ACC112 (cell line): ENCODE results near the gene NAPEPLD.
"Not testable (repeated sequence)": the region's sequence is repeated elsewhere in the genome, so short reads cannot be mapped to it uniquely, and the experiment has no call there.

Source experiments
- H2AFZ ChIP-seq: fragments of 200-600 bp; sonication (generic); one replicate; pipeline ENCODE4 v1.6.0; 2017; ENCODE audit warnings: antibody characterized with exemption, low read length; ENCODE audit not compliant: unreplicated experiment
- H3K27ac ChIP-seq: fragments of 200-600 bp; sonication (generic); 2 replicates; pipeline ENCODE4 v1.5.1; 2014; ENCODE audit warnings: low read depth, mild to moderate bottlenecking, antibody characterized with exemption, low read length, moderate library complexity
- H3K27me3 ChIP-seq: fragments of 200-600 bp; sonication (generic); 2 replicates; pipeline ENCODE4 v1.6.1; 2014; ENCODE audit warnings: mild to moderate bottlenecking, antibody characterized with exemption, low read length, moderate library complexity, mixed read lengths; ENCODE audit not compliant: insufficient read depth
- H3K36me3 ChIP-seq: fragments of 200-600 bp; sonication (generic); 2 replicates; pipeline ENCODE4 v1.6.1; 2016; ENCODE audit warnings: mild to moderate bottlenecking, antibody characterized with exemption, low read length, moderate library complexity, mixed read lengths; ENCODE audit not compliant: insufficient read depth
- H3K4me1 ChIP-seq: fragments of 200-600 bp; sonication (generic); one replicate; pipeline ENCODE4 v1.6.1; 2016; ENCODE audit warnings: low read length, mixed read lengths; ENCODE audit not compliant: insufficient read depth, unreplicated experiment, control insufficient read depth
- H3K4me3 ChIP-seq: fragments of 200-600 bp; sonication (generic); 2 replicates; pipeline ENCODE4 v1.5.1; 2014; ENCODE audit warnings: mild to moderate bottlenecking, low read depth, low read length
- H3K79me2 ChIP-seq: fragments of 200-600 bp; sonication (generic); one replicate; pipeline ENCODE4 v1.6.0; 2016; ENCODE audit warnings: low read length; ENCODE audit not compliant: control insufficient read depth, unreplicated experiment, insufficient read depth

The NAPEPLD gene

DNA sequence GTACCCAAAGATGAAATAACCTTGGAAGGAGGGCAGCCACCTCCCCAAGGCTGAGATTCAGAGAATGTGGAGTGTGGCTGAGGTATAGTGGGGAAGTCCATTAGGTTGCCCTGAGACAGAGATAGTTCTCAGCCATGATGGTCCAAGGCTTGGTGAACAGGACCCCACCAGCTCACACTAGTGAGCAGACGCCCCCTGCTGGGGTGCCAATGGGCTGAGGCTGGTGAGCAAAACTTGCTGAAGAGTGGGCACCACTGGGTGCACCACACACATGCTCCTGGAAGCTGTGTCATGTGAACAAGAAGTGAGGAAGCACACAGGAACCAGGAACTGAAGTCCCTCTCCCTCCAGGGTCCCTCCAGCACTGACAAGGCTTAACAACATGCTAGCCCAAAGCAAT, 83.2 kb downstream of the NAPEPLD start:
- no peaks in the 10 kb centered on the region for H3K36me3 ChIP-seq
- no peaks in the 10 kb centered on the region for H3K79me2 ChIP-seq
- H3K27me3 ChIP-seq: no peaks in the 10 kb centered on the region
- H3K27ac ChIP-seq: no peak overlapping the region
- H2AFZ ChIP-seq: no peak overlapping the region
- no peak overlapping the region for H3K4me3 ChIP-seq
- H3K4me1 ChIP-seq: no peaks in the 10 kb centered on the region

DNA sequence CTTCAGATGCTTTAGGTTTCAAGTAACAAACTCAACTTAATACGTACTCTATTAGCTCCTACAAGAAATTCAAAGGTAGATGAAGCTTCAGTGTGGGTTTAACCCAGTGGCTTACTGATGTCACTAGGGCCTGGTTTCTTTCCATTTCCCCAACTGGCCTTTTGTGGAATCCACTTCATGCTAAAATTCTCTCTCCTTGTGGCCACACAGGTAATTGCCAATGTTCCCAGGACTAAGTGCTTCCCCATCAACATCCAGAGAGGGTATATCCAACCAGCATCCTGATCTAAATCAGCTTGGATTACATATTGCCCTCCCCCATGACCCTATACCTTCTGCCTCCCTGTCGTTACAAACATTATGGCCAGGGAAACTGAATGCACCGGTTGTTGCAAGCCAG, 85.0 kb downstream of the NAPEPLD start:
- no peaks in the 10 kb centered on the region for H3K4me1 ChIP-seq
- H2AFZ ChIP-seq: no peak overlapping the region
- no peak overlapping the region for H3K4me3 ChIP-seq
- H3K27ac ChIP-seq: no peak overlapping the region
- H3K36me3 ChIP-seq: no peaks in the 10 kb centered on the region
- no peaks in the 10 kb centered on the region for H3K79me2 ChIP-seq
- no peaks in the 10 kb centered on the region for H3K27me3 ChIP-seq

DNA sequence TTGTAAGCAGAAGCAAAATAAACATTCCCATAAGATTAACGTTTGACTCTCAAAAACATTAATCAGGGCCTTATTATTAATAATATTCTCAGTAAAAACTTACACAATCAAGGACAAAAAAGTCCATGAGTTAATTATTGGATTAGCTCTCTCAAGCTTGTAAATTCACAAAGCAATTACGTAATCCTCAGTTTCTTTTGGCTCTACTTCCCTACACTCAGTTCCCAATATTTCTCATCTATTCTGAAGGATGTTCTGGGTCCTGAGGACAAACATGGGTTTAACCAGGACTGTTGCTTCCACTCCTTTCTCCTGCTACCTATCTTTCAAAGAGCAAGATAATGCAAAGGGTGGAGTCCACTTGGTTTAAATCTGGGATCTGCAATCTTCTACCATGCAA, 89.4 kb downstream of the NAPEPLD start:
- Histone ChIP-seq H3K4me3 (no peak overlapping the region), H2AFZ (no peak overlapping the region), H3K79me2 (no peaks in the 10 kb centered on the region), H3K27ac (no peak overlapping the region), H3K27me3 (no peaks in the 10 kb centered on the region), H3K36me3 (no peaks in the 10 kb centered on the region), H3K4me1 (no peaks in the 10 kb centered on the region)

DNA sequence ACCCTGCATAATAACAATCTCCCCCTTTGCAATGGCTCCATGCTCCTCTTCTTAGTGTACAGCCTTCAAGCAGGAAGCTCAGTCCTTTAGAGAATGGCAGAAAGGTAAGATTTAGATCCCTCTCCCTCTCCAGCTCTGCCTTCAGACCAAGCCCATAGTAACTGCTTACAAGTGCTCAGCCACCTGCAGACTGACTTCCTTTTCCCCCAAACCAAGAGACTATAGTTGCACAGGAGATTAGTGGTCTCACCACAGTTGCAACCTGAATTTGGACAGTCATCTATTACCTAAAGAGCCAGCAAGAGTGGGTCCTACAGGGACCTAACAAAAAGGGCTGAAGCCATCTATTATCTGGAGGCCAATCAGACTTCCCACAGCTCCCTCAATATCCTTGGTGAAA, 90.8 kb downstream of the NAPEPLD start:
- H3K27ac ChIP-seq: no peak overlapping the region
- no peaks in the 10 kb centered on the region for H3K79me2 ChIP-seq
- no peaks in the 10 kb centered on the region for H3K36me3 ChIP-seq
- no peak overlapping the region for H2AFZ ChIP-seq
- H3K27me3 ChIP-seq: no peaks in the 10 kb centered on the region
- H3K4me1 ChIP-seq: no peaks in the 10 kb centered on the region
- H3K4me3 ChIP-seq: no peak overlapping the region

GRCh38 chr7:103056006-103056405, 92.9 kb downstream of the NAPEPLD start:
- not testable (repeated sequence) for H3K36me3 ChIP-seq, H3K4me1 ChIP-seq, H3K4me3 ChIP-seq, H3K27ac ChIP-seq, H2AFZ ChIP-seq, H3K27me3 ChIP-seq, H3K79me2 ChIP-seq

- H3K36me3 ChIP-seq: peaks cover 3% of the 10 kb centered on the region; the same call in 1 of the 2 replicates
- H2AFZ ChIP-seq: no peak overlapping the region
- H3K4me3 ChIP-seq: no peak overlapping the region
- H3K4me1 ChIP-seq: no peaks in the 10 kb centered on the region
- H3K79me2 ChIP-seq: no peaks in the 10 kb centered on the region
- H3K27ac ChIP-seq: no peak overlapping the region
- no peaks in the 10 kb centered on the region for H3K27me3 ChIP-seq
These were observed 97.4 kb downstream of the NAPEPLD start for GRCh38 chr7:103051519-103051918.
